GM10248 (cell line): Measurements from ENCODE around the gene ZYG11A.

ENCODE experiments used
- CTCF ChIA-PET: fragments of 300-600 bp; sonication (Branson Sonifier 250); formaldehyde crosslinking; extraction: SDS; loops from one replicate; lab custom pipeline; 2021; ENCODE audit warnings: antibody characterized with exemption; lab: Yijun Ruan, JAX
- POLR2A ChIA-PET: fragments of 350-650 bp; sonication (Branson Sonifier 250); formaldehyde crosslinking; extraction: SDS; loops from one replicate; lab custom pipeline; 2020; ENCODE audit warnings: antibody characterized with exemption; lab: Yijun Ruan, JAX
- DNase-seq: peaks from one replicate; pipeline ENCODE4 v3.0.0; 2012; ENCODE audit errors: extremely low spot score
- TF ChIP-seq, protein P1 (sequence below): IDR thresholded peaks from 2 replicates; pipeline ENCODE4 v1.5.1; 2012; ENCODE audit warnings: mild to moderate bottlenecking, low read depth; ENCODE audit errors: extremely low read depth, missing control alignments, control extremely low read depth

ZYG11A gene

DNA sequence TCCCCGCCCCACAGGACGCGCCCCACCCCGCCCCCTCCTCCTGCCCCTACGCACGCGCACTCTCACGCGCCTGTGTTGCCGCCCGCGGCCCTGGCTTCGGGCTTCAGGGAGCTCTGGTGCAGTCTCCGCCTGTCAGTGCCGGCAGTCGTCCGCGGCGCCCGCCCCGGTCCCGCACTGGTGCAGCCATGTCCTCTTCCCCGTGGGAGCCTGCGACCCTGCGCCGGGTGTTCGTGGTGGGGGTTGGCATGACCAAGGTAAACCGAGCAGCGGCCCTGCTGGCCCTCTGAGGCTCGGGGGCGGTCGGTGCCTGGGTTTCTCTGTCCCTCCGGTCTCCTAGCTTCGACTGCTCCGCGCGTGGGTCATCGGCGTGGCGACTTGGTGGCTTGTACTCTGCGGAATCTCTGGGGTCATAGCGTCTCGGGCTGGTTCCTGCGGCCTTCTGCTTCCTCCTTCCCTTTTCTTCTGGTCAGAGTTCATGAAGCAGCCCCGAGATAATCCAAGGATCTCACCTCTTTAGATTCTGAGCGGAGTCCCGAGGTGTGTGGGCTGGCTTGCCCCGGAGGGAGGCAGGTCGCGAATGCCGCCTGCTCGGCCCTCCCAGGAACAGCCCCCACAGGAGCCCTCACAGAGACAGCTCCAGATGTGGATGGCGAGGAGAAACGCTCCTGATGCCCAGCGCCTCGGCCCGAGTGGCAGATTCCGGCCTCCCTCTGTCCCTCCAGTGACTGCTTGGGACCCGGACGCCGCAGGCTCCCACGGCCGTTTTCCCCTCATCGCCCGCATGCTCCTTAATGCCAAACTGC lies 84.9 kb downstream of the ZYG11A start, which contains the start of gene SCP2:
Gene SCP2 (plus strand): TSS at position 65 of the 803 bp plus-strand sequence. CDS start 121 bp downstream, at position 186.
- POLR2A ChIA-PET, result no interaction called here
- DNase-seq, result peak; percentile 91
- TF ChIP-seq, protein P1, sequence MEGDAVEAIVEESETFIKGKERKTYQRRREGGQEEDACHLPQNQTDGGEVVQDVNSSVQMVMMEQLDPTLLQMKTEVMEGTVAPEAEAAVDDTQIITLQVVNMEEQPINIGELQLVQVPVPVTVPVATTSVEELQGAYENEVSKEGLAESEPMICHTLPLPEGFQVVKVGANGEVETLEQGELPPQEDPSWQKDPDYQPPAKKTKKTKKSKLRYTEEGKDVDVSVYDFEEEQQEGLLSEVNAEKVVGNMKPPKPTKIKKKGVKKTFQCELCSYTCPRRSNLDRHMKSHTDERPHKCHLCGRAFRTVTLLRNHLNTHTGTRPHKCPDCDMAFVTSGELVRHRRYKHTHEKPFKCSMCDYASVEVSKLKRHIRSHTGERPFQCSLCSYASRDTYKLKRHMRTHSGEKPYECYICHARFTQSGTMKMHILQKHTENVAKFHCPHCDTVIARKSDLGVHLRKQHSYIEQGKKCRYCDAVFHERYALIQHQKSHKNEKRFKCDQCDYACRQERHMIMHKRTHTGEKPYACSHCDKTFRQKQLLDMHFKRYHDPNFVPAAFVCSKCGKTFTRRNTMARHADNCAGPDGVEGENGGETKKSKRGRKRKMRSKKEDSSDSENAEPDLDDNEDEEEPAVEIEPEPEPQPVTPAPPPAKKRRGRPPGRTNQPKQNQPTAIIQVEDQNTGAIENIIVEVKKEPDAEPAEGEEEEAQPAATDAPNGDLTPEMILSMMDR, result no peak
- CTCF ChIA-PET, result interaction anchor here (1.0 to 1.3 kb wide), 3 partner anchors 20 to 198 kb away, joined by 3 to 4 read pairs (median 3); no protein-coding TSS in a partner anchor

DNA sequence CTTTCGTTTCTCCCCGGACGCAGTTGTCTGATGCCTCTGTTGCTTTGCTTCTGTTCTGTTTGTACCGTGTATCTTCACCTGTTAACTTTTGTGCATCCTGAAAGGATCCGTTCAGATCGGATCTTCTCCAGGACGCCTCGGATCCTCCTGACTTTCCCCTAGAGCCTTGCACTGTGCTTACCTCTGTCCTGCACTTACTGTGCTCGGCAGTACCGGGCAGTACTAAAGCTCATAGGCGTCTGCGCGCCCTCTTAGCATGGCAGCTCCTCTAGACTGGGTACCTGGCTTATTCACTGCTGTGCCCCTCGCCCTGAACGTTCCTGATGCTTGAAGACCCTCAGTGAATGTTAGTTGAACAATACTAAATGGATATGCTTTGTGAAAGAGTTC lies 85.5 kb downstream of the ZYG11A start:
- POLR2A ChIA-PET, result no interaction called here
- CTCF ChIA-PET, result interaction anchor here (1.0 to 1.2 kb wide), 2 partner anchors 33 to 199 kb away, joined by 3 to 4 read pairs; no protein-coding TSS in a partner anchor
- TF ChIP-seq, protein P1, result no peak
- no peak for DNase-seq

GRCh38 chr1:52929019-52929418 lies 86.5 kb downstream of the ZYG11A start:
- no peak for DNase-seq
- ChIA-PET POLR2A (interaction anchor here (0.6 kb wide), 1 partner anchor 12 kb away, joined by 5 read pairs; no protein-coding TSS in a partner anchor), CTCF (interaction anchor here (1.2 kb wide), 1 partner anchor 24 kb away, joined by 3 read pairs; no protein-coding TSS in a partner anchor)
- TF ChIP-seq, protein P1, result no peak

- CTCF ChIA-PET, result no interaction called here
- DNase-seq, result no peak
- POLR2A ChIA-PET, result no interaction called here
- TF ChIP-seq, protein P1, result no peak
Observed at GRCh38 chr1:52937433-52938182, 95.0 kb downstream of the ZYG11A start.

- no peak for DNase-seq
- POLR2A ChIA-PET, result no interaction called here
- TF ChIP-seq, protein P1, result no peak
- CTCF ChIA-PET, result no interaction called here
Observed at GRCh38 chr1:52938183-52938451, 95.6 kb downstream of the ZYG11A start.

GRCh38 chr1:52943876-52944416 lies 101.4 kb downstream of the ZYG11A start:
- TF ChIP-seq, protein P1, result no peak
- no peak for DNase-seq
- CTCF ChIA-PET, result interaction anchor here (1.1 to 2.2 kb wide), 3 partner anchors 10 to 22 kb away, joined by 3 to 7 read pairs (median 3); partner anchors contain the start of gene ECHDC2
- POLR2A ChIA-PET, result no interaction called here
